ENCODE measurements around the gene KCNC3. TPM values are rescaled to one million over a fixed set of nuclear protein-coding genes. Genes with fewer than 3 reads are reported as not detected.
"Not testable (repeated sequence)": the region's sequence is repeated elsewhere in the genome, so short reads cannot be mapped to it uniquely, and the experiment has no call there.

KCNC3 gene
- total RNA-seq, 2 donors from 2014 or later = 5.1 to 24.1 TPM

DNA sequence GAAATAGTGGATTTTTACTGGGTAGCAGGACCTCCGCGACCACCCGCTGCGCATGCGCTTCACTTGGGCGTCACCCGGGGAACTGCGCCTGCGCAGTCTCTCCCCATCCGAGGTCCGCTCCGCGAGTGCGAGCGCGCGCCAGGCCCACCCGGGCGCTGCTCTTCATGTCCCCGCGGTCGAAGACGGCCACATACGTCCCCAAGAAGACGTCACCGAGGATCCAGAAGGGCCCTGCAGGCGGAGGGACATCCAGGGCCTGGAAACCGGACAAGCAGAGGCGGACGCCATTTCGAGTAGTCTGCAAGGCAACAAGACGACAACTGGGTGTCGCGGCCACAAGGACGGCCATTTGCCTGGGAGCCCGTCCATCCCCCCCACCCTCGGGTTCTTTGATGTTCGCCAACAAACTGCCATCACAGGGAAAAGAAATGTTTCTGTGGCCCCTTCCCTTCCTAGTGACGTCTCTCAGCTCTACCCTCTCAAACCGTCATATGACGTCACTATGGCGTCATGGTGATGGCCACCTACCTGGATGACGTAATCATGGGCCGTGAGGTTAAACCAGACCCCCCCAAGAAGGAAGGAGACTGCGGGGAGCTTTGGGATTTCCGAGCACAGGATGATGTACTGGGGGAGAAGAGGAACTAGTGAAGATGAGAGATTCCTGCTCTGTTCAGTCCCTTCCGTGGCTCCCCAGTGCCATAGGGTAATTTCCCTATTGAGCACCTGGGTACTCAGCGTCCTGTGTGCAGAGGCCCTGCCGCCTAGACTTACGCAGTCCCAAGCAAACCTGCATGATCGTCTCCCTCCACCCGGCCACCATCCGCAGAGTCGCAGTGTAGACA, 29.5 kb upstream of the KCNC3 start:
- Mint-ChIP-seq H3K9me3 (peaks cover 13 to 20% of the 10 kb centered on the region in 2 donors), H3K27ac (peak overlapping the region; percentile 91 to 95), H3K36me3 (peaks cover 43 to 54% of the 10 kb centered on the region in 2 donors)
- DNase-seq (ENCODE audit: low spot score in 2 of 2) = peak; percentile 71 to 82
- peak in 1 of 2 donors; percentile 21 for ATAC-seq

DNA sequence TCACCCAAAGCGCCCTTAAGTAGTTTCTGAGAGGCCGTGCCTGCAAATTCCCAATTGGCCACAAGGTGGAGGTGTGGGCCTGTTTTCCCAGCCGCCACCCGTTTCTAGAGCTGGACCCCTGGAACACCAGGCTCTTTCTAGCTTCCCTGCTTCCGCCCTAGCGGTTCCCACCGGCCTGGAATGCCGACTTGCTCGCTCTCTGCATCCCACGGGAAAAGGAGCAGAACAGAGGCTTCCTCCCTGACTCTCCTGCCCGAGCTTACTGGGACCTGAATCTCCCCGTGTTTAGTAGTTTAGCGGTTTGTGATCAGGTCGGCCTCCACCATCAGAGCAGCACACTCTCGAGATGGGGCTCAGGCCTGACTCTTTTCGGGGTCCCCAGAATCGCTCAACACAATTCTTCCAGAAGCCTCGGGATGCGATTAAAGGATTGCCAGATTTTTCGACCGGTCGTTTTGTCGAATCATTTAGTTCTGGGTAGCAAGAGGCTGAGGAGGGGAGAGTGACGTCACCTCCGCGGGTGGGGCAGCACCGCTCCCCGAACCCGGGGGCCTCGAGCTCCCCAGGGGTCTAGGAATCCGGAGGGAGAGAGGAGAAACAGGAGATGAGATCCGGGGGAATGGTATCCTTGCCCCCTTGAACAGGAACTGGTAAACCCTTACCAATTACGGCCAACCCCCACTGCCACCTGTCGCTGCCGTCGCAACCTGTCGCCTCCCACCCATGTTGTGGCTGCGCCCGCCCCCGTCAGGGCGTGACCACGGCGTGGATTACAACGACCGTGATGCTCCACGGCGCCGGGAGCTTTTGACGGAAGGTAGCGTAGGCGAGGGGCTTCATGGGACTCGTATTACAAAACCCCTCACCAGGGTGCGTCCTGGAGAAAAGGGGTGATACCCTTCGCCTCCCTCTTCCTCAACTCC, 28.3 kb upstream of the KCNC3 start:
- Mint-ChIP-seq H3K36me3 (peaks cover 43% of the 10 kb centered on the region in 2 donors), H3K9me3 (peaks cover 13 to 20% of the 10 kb centered on the region in 2 donors)
- ATAC-seq = peak; percentile 64 to 74

DNA sequence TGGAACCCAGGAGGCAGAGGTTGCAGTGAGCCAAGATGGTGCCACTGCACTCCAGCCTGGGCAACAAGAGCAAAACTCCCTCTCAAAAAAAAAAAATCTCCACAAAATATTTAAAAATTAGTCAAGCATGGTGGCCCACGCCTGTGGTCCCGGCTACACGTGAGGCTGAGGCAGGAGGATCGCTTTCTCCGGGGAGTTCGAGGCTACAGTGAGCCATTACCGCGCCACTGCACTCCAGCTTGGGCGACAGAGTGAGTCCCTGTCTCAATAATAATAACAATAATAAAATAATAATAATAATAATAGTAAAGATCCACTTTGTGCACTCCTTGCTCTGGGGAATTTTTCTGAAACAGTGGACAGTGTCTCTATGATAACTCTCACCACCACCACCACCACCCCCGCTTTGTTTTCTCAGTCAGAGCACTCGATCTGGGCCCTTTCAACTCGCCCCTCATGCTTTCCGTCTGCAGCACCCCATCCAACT, 27.6 kb upstream of the KCNC3 start:
- DNase-seq (ENCODE audit: low spot score in 2 of 2) (no peak), ATAC-seq (no peak)
- Mint-ChIP-seq H3K9me3 (peaks cover 13 to 19% of the 10 kb centered on the region in 2 donors), H3K36me3 (peaks cover 36 to 37% of the 10 kb centered on the region in 2 donors), H3K27ac (peak overlapping the region; percentile 91 to 95)

More for the DNA sequence above, 28.3 kb upstream of the KCNC3 start:
- peak overlapping the region; percentile 91 to 95 for H3K27ac Mint-ChIP-seq
- DNase-seq (ENCODE audit: low spot score in 2 of 2) = peak; percentile 81 to 85

DNA sequence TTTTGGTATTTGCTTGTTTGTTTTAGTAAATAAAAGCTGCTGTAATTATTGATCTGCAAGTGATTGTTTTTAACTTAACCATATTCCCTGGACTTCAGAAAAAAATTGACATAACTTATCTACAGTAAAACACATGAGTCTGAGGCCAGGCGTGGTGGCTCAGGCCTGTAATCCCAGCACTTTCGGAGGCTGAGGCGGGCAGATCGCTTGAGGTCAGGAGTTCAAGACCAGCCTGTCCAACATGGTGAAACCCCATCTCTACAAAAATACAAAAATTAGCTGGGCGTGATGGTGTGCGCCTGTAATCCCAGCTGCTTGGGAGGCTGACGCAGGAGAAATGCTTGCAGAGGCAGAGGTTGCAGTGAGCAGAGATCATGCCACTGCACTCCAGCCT, 24.3 kb upstream of the KCNC3 start:
- not testable (repeated sequence) for DNase-seq (ENCODE audit: low spot score in 2 of 2); H3K27ac Mint-ChIP-seq; H3K36me3 Mint-ChIP-seq; H3K9me3 Mint-ChIP-seq; ATAC-seq

DNA sequence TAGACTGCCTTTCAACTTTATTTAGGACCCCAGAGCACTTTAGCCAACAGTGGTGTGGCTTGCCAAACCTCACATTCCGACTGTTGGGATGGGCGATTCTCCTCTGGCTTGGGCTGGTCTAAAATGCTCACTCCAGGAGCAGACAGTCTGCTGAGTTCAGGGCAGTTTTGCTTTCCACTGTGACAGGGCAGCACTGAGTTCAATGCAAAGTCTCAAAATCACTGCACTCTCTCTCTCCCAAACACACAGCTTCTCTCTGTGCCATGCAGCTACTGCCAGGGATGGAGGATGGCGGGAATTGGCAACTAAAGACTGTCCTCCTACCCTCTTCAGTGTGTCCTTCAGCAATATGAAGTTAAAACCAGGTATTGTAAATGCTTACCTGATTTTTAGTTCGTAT, 23.1 kb upstream of the KCNC3 start:
- DNase-seq (ENCODE audit: low spot score in 2 of 2) = no peak
- Mint-ChIP-seq H3K9me3 (no peaks in the 10 kb centered on the region), H3K36me3 (peaks cover 0 to under 1% of the 10 kb centered on the region in 2 donors), H3K27ac (peak overlapping the region in 1 of 2 donors; percentile 53)
- no peak for ATAC-seq

DNA sequence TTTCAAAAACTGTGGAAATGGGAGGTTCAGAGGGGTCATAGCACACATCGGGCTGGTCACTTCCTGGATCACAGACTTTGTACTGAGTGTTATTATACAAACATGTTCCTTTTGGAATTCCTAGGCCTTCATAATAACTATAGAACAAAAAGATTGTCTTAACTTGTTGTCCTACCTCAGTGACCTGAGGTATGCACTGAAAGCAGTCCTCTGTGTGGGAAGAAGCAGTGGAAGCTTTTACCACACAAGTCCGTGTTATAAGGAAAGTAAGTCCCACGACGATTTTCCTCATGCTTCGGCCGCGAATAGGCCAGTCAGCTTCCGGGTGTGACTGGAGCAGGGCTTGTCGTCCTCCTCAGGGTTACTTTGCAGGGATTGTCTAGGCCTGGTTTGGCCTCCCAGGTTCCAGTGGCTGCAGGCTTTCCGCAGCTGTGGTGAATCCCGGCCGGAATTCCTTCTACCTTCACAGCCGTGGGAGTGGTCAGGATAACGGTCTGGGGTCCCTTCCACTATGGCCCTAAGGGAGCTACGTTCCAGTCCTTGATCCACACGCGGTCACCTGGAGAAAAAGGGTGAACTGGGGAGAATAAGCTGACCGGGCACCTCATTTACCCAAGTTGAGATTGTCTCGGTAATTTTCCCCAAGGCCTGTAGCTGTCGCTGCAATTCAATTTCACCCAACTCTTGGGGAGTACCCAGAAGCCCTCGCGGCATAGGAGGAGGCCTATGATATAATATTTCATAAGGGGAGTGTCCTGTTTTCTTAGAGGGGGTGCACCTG, 20.3 kb upstream of the KCNC3 start:
- ATAC-seq = no peak
- peaks cover 0 to 5% of the 10 kb centered on the region in 2 donors for H3K9me3 Mint-ChIP-seq
- peaks cover 6 to 20% of the 10 kb centered on the region in 2 donors for H3K36me3 Mint-ChIP-seq
- no peak for DNase-seq (ENCODE audit: low spot score in 2 of 2)
- H3K27ac Mint-ChIP-seq = no peak overlapping the region

DNA sequence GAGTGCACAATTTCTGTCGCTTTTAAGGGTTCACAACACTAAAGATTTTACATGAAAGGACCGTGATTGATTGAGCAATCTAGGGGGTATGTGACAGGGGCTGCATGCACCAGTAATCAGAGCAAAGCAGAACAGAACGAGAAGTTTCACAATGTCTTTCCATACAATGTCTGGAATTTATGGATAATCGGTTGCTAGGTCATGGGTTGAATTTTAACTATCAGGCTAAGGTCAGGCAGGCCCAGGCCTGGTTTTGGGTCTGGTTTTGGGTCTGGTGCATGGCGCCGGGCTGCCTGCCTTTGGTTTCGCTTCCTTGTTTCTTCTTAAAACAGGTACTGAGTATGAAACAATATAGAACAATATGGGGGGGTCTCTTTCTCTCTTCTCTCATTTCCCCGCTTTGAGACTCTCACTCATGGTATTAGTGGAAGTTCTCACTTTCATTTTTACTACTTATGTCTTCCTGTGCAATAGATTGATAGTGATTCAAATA, 18.0 kb upstream of the KCNC3 start:
- peak; percentile 87 for ATAC-seq
- peak overlapping the region; percentile 76 to 91 for H3K27ac Mint-ChIP-seq
- H3K9me3 Mint-ChIP-seq; DNase-seq (ENCODE audit: low spot score in 2 of 2): not testable (repeated sequence)
- H3K36me3 Mint-ChIP-seq = peaks cover 6 to 35% of the 10 kb centered on the region in 2 donors

DNA sequence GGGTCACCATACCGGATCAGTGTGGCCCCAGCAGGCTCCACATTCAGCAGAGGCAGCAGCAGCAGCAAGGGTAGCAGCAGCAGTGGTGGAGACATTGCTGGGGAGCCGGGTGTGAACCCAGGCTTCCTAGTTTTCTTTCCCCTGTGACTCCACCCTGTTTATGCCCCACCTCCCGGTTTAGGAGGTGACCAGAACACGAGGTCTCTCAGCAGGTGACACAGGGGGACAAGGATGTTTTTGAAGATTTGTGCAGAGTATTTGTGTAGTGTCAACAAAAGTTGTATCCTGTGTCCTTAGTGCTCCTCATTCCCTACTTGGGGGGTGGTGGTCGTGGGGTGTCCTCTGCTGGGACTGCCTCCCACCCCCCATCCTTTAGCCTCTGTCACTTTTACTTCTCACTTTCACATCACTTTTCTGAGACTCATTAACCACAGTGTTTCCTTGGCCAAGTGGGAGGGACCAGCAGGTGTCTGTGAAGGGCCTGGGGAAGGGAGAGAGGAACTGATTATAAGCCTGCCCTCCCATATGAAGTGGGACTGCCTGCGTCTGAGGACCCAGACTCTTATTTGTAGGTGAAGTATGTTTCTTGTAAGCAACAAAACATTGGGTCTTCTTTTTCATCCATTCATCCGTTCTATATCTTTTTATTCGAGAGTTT, 15.6 kb upstream of the KCNC3 start:
- Mint-ChIP-seq H3K9me3 (peaks cover 4 to 5% of the 10 kb centered on the region in 2 donors), H3K36me3 (peaks cover 6 to 55% of the 10 kb centered on the region in 2 donors), H3K27ac (peak overlapping the region; percentile 64 to 80)
- ATAC-seq = peak in 1 of 2 donors; percentile 50
- no peak for DNase-seq (ENCODE audit: low spot score in 2 of 2)

DNA sequence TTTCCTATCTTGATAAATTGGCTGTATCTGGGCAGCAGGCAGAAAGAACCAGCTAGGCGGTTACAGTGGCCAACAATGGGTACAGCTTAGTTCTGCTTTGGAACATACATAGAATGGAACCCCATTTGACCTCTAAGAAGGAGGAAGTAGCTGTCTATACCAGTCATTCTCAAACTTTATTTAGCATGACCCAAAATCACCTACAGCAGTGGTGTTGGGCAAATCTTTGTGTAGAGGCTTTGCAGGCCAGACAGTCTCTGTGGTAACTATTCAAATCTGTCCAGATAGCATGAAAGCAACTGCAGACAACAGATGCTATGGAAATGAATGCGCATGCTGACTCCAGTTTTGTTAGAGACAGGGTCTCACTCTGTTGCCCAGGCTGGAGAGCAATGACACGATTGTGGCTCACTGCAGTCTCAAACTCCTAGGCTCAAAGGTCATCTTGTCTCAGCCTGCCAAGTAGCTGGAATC, 12.0 kb upstream of the KCNC3 start:
- H3K36me3 Mint-ChIP-seq = peaks cover 6 to 63% of the 10 kb centered on the region in 2 donors
- DNase-seq (ENCODE audit: low spot score in 2 of 2) = no peak
- peak; percentile 67 to 68 for ATAC-seq
- peaks cover 4 to 5% of the 10 kb centered on the region in 2 donors for H3K9me3 Mint-ChIP-seq
- no peak overlapping the region for H3K27ac Mint-ChIP-seq

DNA sequence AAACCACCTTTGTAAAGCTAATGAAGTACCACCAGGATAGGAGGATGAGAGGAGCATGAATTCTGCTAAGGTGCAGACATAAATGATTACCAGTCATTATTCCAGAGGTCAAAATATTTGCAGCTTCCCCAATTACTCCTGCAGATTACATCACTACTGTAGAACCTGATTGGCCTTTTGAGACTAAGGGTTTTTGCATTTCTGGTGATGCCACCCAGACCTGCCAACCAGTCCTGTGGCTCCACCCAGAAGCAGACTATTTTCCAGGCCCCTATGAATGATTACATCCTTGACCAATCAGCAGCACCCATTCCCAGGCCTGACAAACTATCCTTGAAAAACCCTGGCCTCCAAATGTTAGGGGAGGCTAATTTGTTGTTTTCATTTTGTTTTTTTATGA, 11.2 kb upstream of the KCNC3 start:
- Mint-ChIP-seq H3K36me3 (peaks cover 7 to 67% of the 10 kb centered on the region in 2 donors), H3K9me3 (peaks cover 5 to 9% of the 10 kb centered on the region in 2 donors), H3K27ac (no peak overlapping the region)
- no peak for ATAC-seq
- DNase-seq (ENCODE audit: low spot score in 2 of 2) = no peak

DNA sequence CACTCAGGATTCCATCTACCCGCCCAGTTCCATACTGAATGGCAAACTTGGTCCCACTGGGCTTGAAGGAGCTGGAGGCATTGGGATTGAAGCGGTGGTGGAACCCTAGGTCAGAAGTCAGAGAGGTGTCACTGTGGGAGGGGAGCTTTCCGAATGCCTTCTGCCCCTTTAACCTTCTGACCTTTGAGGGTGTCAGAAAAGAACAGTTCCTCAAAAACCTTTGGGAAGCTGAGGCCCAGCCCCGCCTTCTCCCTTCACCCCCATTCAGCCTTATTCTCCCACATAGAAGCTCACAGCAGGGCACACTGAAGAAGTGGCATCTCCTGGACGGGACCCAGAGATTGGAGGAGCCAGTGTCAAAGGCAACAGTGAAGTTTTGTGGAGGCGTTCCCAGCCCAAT, 7.9 kb upstream of the KCNC3 start:
- ATAC-seq; H3K27ac Mint-ChIP-seq; DNase-seq (ENCODE audit: low spot score in 2 of 2); H3K9me3 Mint-ChIP-seq: not testable (repeated sequence)
- peaks cover 11 to 74% of the 10 kb centered on the region in 2 donors for H3K36me3 Mint-ChIP-seq

DNA sequence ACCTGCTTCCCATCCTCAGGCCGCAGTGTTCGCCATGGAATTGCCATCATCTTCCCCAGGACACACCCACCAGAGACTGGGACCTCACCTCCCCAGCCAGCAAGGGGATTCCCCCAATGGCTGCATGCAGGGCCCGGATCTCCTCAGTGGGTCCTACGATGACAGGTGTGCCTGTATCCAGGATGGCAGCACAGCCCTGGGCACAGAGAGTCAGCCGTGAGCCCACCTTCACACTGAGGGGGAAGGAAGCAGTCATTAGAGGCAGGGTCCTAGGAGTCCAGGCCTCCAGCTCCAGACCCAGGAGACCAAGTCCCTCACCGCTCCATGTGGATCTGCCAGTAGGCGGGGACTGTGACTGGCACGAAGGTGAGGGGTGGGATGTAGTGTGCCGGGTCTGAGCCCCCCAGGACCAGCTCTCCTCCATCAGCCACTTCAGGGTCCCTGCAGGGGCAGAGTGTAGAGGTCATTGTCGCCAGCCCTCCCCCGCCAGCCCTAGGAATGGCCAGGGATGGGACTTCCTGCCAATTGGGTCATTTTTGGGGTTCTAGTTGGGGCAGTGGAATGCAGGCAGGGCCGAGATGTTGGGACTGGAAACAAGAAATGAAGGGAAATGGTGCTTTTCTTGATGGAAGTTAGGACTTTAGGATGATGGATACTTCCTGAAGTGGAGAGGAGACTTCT, 5.7 kb upstream of the KCNC3 start:
- DNase-seq (ENCODE audit: low spot score in 2 of 2) (no peak), ATAC-seq (no peak)
- Mint-ChIP-seq H3K36me3 (peaks cover 18 to 61% of the 10 kb centered on the region in 2 donors), H3K9me3 (peaks cover 3 to 8% of the 10 kb centered on the region in 2 donors), H3K27ac (no peak overlapping the region)

DNA sequence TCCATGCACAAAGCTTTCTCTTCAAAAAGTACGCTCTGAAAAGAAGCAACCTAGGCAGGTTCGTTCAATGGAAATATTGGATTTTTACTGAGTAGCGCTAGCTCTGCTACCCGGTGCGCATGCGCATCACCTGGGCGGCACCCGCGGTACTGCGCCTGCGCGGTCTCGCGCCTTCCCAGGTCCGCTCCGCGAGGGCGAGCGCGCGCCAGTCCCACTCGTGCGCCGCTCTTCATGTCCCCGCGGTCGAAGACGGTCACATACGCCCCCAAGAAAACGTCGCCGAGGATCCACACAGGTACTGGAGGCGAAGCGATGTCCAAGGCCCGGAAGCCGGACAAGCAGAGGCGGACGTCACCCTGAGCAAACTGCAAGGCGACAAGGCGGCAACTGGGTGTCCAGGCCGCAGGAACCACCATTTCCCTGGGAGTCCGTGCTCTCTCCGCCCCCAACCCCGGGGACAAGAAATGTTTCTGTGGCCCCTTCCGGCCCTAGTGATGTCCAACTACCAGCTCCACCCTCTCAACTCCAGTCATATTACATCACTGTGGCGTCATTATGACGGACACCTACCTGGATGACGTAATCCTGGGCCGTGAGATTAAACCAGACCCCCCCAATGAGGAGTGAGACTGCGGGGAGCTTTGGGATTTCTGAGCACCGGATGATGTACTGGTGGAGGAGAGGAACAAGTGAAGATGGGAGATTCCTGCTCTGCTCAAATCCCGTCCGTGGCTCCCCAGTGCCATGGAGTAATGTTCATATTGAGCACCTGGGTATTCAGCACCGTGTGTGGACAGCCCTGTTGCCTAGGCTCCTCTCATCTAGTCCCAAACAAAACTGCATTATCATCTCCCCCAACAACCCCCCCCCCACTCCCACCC, 4.8 kb upstream of the KCNC3 start:
- ATAC-seq (peak; percentile 5 to 27), DNase-seq (ENCODE audit: low spot score in 2 of 2) (peak; percentile 86 to 90)
- H3K27ac Mint-ChIP-seq = peak overlapping the region; percentile 88 to 99
- H3K36me3 Mint-ChIP-seq = peaks cover 25 to 61% of the 10 kb centered on the region in 2 donors
- peaks cover 8 to 9% of the 10 kb centered on the region in 2 donors for H3K9me3 Mint-ChIP-seq

DNA sequence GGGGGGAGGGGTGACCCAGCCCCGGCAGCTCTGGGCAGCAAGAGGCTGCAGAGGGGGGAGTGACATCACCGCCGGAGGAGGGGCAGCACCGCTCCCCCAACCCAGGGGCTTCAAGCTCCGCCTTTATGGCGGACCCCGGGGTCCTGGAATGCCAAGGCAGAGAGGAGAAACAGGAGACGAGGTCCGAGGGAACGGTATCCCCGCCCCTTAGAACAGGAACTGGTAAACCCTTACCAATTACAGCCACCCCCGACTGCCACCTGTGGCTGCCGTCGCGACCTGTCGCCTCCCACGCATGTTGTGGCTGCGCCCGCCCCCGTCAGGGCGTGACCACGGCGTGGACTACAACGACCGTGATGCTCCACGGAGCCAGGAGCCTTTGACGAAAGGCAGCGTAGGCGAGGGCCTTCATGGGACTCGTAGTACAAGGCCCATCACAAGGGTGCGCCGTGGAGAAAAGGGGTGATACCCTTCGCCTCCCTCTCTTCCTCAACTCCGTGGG, 4.1 kb upstream of the KCNC3 start:
- DNase-seq (ENCODE audit: low spot score in 2 of 2) (peak; percentile 88 to 95), ATAC-seq (peak; percentile 56 to 59)
- peaks cover 25 to 61% of the 10 kb centered on the region in 2 donors for H3K36me3 Mint-ChIP-seq
- H3K9me3 Mint-ChIP-seq = peaks cover 8 to 9% of the 10 kb centered on the region in 2 donors
- peak overlapping the region; percentile 88 to 99 for H3K27ac Mint-ChIP-seq

Data from activated naive CD4-positive, alpha-beta T cell treated with anti-CD3 and anti-CD28 coated beads, Interleukin-2, amount 50 U/mL, for 72 hours (primary cell).